Mononuclear cell (primary cell): ENCODE measurements around the gene FAAP20. TPM values are rescaled to one million over a fixed set of nuclear protein-coding genes. Genes with fewer than 3 reads are reported as not detected.
"Not testable (repeated sequence)": the region's sequence is repeated elsewhere in the genome, so short reads cannot be mapped to it uniquely, and the experiment has no call there.

Experiments used
- H3K27me3 ChIP-seq: 2 replicates; pipeline ENCODE4 v1.6.0; 2011; ENCODE audit warnings: low read length, control low read depth; ENCODE audit not compliant: insufficient read depth
- H3K4me1 ChIP-seq: 2 replicates; pipeline ENCODE4 v1.5.1; 2011; ENCODE audit warnings: mild to moderate bottlenecking, low read length, control low read depth; ENCODE audit not compliant: insufficient read depth
- H3K4me3 ChIP-seq: 2 replicates; pipeline ENCODE4 v1.5.1; 2011; ENCODE audit warnings: mild to moderate bottlenecking, low read length, moderate library complexity
- H3K9me3 ChIP-seq: 2 replicates; pipeline ENCODE4 v1.5.1; 2011; ENCODE audit warnings: low read depth, mild to moderate bottlenecking, control low read depth, low read length
- total RNA-seq: library from RNA; depleted of rRNA; stranded (reverse); fragments of >200 nt; gene quantifications from one replicate; pipeline ENCODE4 v1.2.3, GENCODE V29; 2012

Gene FAAP20
- total RNA-seq, 1 donor, result 11.0 TPM

GRCh38 chr1:2155788-2156187, 38.8 kb downstream of the FAAP20 start:
- H3K27me3 ChIP-seq, result no peaks in the 10 kb centered on the region
- no peak overlapping the region for H3K4me3 ChIP-seq

GRCh38 chr1:2155147-2155598, 39.4 kb downstream of the FAAP20 start:
- H3K9me3 ChIP-seq, result no peaks in the 10 kb centered on the region
- H3K27me3 ChIP-seq, result no peaks in the 10 kb centered on the region
- peaks cover 46% of the 10 kb centered on the region for H3K4me1 ChIP-seq
- no peak overlapping the region for H3K4me3 ChIP-seq

More at GRCh38 chr1:2155788-2156187, 38.8 kb downstream of the FAAP20 start:
- no peaks in the 10 kb centered on the region for H3K9me3 ChIP-seq
- H3K4me1 ChIP-seq, result peaks cover 39% of the 10 kb centered on the region

GRCh38 chr1:2154022-2154421, 40.5 kb downstream of the FAAP20 start:
- Histone ChIP-seq H3K9me3 (no peaks in the 10 kb centered on the region), H3K4me3 (no peak overlapping the region), H3K4me1 (peaks cover 51% of the 10 kb centered on the region), H3K27me3 (no peaks in the 10 kb centered on the region)

- Histone ChIP-seq H3K4me1 (peaks cover 58% of the 10 kb centered on the region), H3K4me3 (no peak overlapping the region), H3K9me3 (no peaks in the 10 kb centered on the region), H3K27me3 (no peaks in the 10 kb centered on the region)
These were observed 41.6 kb downstream of the FAAP20 start for GRCh38 chr1:2152954-2153353.

- no peak overlapping the region for H3K4me3 ChIP-seq
- no peaks in the 10 kb centered on the region for H3K9me3 ChIP-seq
- no peaks in the 10 kb centered on the region for H3K27me3 ChIP-seq
- peaks cover 69% of the 10 kb centered on the region for H3K4me1 ChIP-seq
These were observed 42.7 kb downstream of the FAAP20 start for GRCh38 chr1:2151911-2152310.

- H3K27me3 ChIP-seq, result no peaks in the 10 kb centered on the region
- no peak overlapping the region for H3K4me3 ChIP-seq
- no peaks in the 10 kb centered on the region for H3K9me3 ChIP-seq
- peaks cover 75% of the 10 kb centered on the region for H3K4me1 ChIP-seq
These were observed 43.3 kb downstream of the FAAP20 start for GRCh38 chr1:2151252-2151651.

- H3K27me3 ChIP-seq, result no peaks in the 10 kb centered on the region
- H3K4me3 ChIP-seq, result no peak overlapping the region
- H3K9me3 ChIP-seq, result no peaks in the 10 kb centered on the region
- H3K4me1 ChIP-seq, result peaks cover 80% of the 10 kb centered on the region
These were observed 43.8 kb downstream of the FAAP20 start for GRCh38 chr1:2150801-2151200.

- no peaks in the 10 kb centered on the region for H3K9me3 ChIP-seq
- H3K27me3 ChIP-seq, result no peaks in the 10 kb centered on the region
- H3K4me1 ChIP-seq, result peaks cover 92% of the 10 kb centered on the region
- peak overlapping the region; percentile 26 for H3K4me3 ChIP-seq
These were observed 45.9 kb downstream of the FAAP20 start for GRCh38 chr1:2148691-2149090.

GRCh38 chr1:2147869-2148268, 46.7 kb downstream of the FAAP20 start:
- H3K4me3 ChIP-seq, H3K27me3 ChIP-seq, H3K9me3 ChIP-seq: not testable (repeated sequence)
- H3K4me1 ChIP-seq, result peaks cover 91% of the 10 kb centered on the region

- Histone ChIP-seq H3K9me3 (no peaks in the 10 kb centered on the region), H3K27me3 (no peaks in the 10 kb centered on the region), H3K4me1 (peaks cover 90% of the 10 kb centered on the region), H3K4me3 (no peak overlapping the region)
These were observed 47.6 kb downstream of the FAAP20 start for GRCh38 chr1:2146836-2147517.

- H3K4me3 ChIP-seq, result no peak overlapping the region
- no peaks in the 10 kb centered on the region for H3K9me3 ChIP-seq
- H3K4me1 ChIP-seq, result peaks cover 82% of the 10 kb centered on the region
- no peaks in the 10 kb centered on the region for H3K27me3 ChIP-seq
These were observed 48.4 kb downstream of the FAAP20 start for GRCh38 chr1:2145946-2146835.

- Histone ChIP-seq H3K4me3 (no peak overlapping the region), H3K4me1 (peaks cover 73% of the 10 kb centered on the region), H3K27me3 (no peaks in the 10 kb centered on the region), H3K9me3 (no peaks in the 10 kb centered on the region)
These were observed 50.0 kb downstream of the FAAP20 start for GRCh38 chr1:2144501-2145090.

- Histone ChIP-seq H3K4me3 (no peak overlapping the region), H3K27me3 (no peaks in the 10 kb centered on the region), H3K9me3 (no peaks in the 10 kb centered on the region), H3K4me1 (peaks cover 68% of the 10 kb centered on the region)
These were observed 50.6 kb downstream of the FAAP20 start for GRCh38 chr1:2143814-2144500.

- H3K9me3 ChIP-seq, result no peaks in the 10 kb centered on the region
- H3K4me3 ChIP-seq, result no peak overlapping the region
- peaks cover 38% of the 10 kb centered on the region for H3K4me1 ChIP-seq
- H3K27me3 ChIP-seq, result no peaks in the 10 kb centered on the region
These were observed 53.5 kb downstream of the FAAP20 start for GRCh38 chr1:2141025-2141424.
